GM15510 (cell line): Measurements from ENCODE around the gene ZNRF1.

ENCODE experiments used
- POLR2A ChIP-seq: IDR thresholded peaks from 3 replicates; pipeline ENCODE4 v1.6.1; 2011; ENCODE audit warnings: borderline replicate concordance; ENCODE audit not compliant: insufficient read length; ENCODE audit errors: extremely low read depth

ZNRF1 gene

GRCh38 chr16:75104836-75105235 lies 106.0 kb downstream of the ZNRF1 start:
- TF ChIP-seq POLR2A = no peak

DNA sequence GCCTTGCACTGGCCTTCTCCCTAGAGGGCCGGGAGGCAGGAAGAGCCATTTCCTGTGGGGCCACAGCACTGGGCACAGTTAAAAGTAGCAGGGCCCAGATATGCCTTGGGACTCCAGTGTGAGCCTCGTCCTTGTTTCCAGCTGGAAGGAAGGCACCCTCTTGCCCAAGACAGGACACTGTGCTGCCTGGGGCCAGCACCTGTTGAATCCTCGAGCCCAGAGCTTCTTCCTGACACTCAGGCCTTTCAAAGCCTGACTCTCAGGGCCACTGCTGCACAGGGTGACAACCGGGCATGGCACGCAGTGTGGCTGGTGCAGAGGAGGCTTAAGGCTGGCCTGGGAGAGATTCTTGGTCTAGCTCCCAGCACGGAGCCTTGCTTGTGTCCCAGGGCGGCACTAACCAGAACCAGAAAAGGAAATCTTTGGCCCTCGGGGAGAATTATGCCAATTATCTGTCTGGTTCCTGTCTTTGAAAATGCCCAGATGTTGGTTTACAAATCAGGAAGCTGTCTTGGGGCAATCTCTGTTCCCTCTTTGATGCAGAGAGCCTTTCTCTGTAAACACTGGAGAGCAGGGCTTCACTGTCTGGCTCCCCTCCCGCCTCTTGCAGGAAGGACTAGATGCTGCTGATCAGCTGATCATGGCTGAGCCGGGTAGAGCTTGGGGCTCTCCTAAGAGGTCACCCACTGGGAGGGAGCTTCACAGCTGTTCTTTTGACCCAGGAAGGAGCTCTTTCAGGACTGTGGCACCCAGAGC lies 106.7 kb downstream of the ZNRF1 start:
- no peak for TF ChIP-seq POLR2A

DNA sequence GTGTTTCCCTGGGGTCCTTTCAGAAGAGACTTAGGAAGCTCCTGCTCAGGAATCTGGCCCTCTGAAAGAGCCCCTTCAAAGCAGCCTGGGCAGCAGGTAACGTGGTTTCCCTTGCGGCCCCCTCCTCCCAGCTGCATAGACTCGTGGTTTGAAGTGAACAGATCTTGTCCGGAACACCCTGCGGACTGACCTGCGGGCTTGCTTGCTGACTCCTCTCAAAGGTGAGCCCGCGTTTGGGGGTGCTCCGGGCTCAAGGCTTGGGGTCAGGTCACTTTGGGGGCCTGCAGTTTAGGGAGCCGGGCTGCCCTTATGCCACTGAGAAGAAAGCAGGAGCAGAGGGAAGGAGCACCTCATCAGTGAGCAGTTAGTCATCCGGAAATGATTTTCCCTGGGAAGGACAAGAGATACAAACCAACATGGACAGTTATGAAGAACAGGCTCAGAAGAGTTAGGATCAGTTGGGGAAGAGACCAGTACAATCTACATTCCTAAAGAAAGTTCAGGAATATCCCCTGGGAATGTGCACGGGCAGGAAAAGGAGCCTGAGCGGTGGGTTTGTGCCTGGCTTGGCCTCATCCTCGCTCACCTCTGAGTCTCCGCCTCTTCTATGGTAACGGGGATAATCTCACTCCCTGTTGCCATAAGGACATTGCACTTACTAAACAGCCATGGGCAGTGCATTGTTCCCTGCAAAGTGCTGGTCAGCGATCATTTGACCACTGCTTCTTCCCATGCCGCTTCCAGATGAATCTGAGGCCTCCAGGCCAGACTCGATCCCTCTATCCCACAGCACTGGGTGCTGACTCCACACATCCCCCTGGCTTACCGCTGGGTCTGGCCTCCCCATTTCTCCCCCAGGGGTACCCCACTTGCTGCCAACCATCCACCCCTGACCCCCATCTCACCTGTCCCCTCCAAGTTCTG lies 107.8 kb downstream of the ZNRF1 start:
- TF ChIP-seq POLR2A = no peak

GRCh38 chr16:75107505-75107904 lies 108.7 kb downstream of the ZNRF1 start:
- no peak for TF ChIP-seq POLR2A

- no peak for TF ChIP-seq POLR2A
Measured at GRCh38 chr16:75108792-75109731, 110.2 kb downstream of the ZNRF1 start.

DNA sequence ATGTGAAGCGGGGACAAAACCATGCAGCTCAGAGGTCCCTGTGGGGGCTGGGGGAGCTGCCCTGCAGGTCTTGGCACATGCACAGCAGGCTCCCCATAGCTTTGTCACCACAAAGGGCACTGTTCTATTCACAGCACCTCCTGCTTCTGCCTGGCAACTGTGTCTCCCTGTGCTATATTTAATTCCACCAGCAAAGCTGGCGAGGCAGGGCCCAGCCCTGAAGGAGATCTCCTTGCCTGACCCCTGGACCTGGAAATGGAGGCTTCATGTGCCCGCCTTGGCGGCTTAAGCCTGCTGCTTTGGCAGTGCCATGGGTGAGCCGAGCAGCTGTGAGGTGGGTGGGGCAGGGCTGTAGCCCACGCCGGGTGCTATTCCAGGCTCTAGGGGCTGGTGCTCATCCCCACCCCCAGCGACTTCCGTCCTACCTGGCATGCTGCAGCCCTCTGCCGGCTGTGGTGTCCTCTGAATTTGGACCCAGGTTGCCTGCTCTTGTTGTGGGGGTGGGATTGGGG lies 111.0 kb downstream of the ZNRF1 start:
- TF ChIP-seq POLR2A = no peak

DNA sequence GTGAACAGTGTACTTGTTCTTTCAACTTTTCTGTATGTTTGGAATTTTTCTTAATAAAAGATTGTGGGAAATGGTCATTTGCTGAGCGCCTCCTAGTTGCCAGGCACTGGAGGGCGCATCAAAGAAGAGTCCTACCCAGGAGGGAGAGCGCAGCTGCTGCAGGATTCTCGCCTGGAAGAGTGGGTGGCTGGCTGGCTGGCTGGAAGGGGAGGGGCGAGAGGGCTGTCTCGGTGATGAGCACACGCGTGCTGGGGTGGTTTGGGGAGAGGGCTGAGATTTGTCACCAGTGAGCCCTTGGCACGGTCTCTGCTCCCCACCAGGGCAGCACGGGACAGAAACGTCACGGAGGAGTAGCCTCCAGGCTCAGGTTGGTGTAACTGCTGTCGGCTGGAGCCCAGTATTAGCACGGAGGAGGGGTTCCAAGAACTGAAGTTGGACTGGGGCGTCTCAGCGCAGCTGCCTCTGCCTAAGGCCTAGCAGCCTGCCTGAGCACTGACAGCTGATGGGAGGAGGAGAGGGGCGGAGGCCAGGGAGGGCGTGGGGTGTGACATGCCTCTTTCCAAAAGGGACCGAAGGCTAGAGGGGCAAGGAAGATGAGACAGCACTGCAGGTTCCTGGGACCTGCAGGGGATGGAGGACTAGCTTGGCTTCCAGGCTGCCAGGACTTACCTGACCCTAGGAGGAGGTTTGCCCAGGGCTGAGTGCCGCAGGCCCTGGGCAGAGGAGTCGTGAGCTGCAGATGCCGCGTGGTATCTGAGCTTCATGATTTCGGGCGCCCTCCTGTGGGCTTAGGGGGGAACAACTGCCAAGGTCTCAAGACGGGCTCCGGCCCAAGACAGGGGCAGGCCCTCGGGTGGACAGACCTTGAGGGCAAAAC lies 112.1 kb downstream of the ZNRF1 start:
- TF ChIP-seq POLR2A = no peak

DNA sequence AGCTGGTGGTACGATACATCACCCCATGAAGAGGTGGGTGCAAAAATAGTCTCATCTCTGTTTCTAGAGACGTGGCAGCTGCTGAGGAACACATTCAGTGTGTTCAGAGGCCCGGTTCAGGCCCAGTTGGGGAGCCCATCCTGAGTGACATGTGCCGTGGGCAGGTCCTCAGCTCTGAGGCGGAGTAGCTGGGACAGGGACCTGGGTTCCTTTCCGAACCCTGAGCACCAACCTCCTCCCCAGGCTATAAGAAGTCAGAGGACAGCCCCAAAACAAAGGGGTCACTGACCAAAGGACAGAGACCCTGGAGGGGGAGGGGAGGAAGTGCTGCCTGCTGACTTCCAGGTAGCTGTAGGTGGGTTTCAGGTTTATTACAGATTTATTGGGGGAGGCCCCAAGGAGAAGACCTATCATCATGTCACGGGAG lies 112.7 kb downstream of the ZNRF1 start:
- TF ChIP-seq POLR2A = no peak

DNA sequence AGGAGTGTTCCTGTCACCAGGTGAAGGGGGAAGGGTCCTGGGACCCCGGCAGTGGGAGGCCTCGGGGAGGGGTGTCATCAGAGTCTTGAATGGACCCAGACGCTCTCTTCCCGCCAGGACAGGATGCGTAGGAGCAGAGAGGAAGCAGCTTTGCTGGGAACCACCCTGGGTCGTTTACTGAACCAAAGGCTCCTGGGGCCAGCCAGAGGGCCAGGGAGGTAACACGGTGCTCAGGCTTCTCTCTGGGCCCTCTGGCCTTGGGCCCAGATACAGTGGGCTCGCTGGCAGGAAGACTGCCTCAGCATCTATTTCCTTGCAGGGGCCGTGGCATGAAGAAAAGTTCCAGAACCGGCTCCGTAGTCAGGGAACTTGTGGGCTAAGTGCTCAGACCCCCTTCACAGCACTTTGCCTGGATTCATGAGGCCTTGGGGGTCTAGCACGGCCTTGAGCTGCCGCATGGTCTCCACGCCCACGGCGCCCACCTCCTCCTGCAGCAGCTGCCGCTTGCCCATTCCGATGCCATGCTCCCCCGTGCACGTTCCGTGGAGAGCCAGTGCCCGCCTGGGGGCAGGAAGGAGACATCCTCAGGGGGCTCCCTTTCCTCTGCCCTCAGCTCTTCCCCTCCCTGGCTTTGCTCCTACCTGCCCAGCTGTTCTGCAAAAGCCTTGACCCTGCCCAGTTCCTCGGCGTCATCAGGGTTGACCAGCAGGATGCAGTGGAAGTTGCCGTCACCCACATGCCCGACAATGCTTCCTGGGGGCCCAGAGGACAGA lies 113.3 kb downstream of the ZNRF1 start:
- TF ChIP-seq POLR2A = no peak

GRCh38 chr16:75112734-75113491 lies 114.1 kb downstream of the ZNRF1 start:
- TF ChIP-seq POLR2A = no peak

- TF ChIP-seq POLR2A = no peak
Measured at GRCh38 chr16:75113541-75114121, 114.8 kb downstream of the ZNRF1 start.
